Hindlimb muscle (tissue), 1 donor: ENCODE results near the gene THADA. TPM values are rescaled to one million over a fixed set of nuclear protein-coding genes. Genes with fewer than 3 reads are reported as not detected.
A peak's percentile ranks its signal among the peaks of the same experiment; 100 is the strongest.

Source experiments
- DNase-seq: peaks from one replicate; pipeline ENCODE4 v3.0.0-alpha.2; 2013
- polyA plus RNA-seq: library from polyadenylated mRNA; unstranded; fragments of 120-200 nt; gene quantifications from one replicate; pipeline ENCODE4 v1.2.1, GENCODE V29; 2013; ENCODE audit not compliant: insufficient read length

The THADA gene
- polyA plus RNA-seq, 1 donor, result 22.3 TPM

GRCh38 chr2:43441195-43441594, 154.6 kb downstream of the THADA start:
- no peak for DNase-seq

GRCh38 chr2:43438858-43439655, 156.8 kb downstream of the THADA start:
- DNase-seq, result no peak

DNA sequence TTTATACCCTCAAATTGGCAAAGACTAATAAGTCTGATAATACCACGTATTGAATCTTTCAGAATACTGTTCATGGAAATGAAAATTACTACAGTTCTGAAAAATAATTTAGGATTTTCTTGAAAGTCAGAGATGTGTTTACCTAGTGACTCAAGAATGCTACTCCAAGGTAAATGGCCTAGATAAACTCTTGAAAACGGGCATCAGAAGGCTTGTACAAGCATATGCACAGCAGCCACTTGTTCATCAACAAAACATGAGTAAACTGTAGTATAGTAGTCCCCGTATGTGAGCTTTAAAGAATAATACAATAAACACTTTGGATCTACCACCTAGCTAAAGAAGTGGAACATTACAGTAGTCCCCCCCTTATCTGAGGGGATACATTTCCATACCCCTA, 157.5 kb downstream of the THADA start:
- DNase-seq, result no peak

- DNase-seq, result no peak
These were observed 158.5 kb downstream of the THADA start for GRCh38 chr2:43437363-43437762.

DNA sequence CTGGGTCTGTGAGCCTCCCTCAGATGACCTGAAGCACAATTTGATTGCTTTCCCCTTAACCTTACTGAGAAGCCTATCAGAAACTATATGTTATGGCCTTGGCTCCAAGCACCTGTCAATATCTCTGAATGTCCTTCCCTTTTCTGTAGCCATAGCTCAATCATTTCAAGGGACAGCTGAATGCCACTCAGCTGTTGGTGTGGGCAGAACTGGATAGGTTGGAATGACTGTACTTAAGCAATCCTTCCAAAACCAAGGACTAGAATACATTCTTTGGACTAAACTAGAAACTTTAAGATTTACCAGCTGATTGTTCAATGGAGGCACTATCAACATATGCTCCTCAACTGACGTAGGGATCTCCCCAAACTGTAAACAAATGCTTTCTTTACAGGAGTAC, 159.4 kb downstream of the THADA start:
- DNase-seq, result no peak

DNA sequence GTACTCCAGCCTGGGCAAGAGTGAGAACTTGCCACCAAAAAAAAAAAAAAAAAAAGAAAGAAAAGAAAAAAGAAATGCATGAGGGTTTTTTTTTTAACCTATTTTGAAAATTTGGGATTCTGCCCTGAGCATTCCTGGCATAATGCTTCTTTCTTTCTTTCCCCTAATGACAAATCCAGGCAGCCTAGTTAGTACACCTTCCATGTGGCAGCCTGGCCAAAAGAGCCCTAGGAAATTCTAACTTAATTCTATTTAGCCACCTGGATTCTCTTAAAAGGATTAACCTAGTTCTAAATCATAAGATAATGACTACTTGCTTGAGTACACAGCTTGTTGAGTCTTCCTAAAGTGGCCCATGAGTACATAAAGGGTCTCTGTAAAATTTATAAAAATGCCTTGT, 160.1 kb downstream of the THADA start:
- peak; percentile 63 for DNase-seq

- DNase-seq, result no peak
These were observed 165.3 kb downstream of the THADA start for GRCh38 chr2:43430489-43430888.

- DNase-seq, result no peak
These were observed 166.5 kb downstream of the THADA start for GRCh38 chr2:43429369-43429768.

GRCh38 chr2:43427032-43427424, 168.8 kb downstream of the THADA start:
- DNase-seq, result no peak

GRCh38 chr2:43426305-43427031, 169.4 kb downstream of the THADA start:
- peak; percentile 43 for DNase-seq

DNA sequence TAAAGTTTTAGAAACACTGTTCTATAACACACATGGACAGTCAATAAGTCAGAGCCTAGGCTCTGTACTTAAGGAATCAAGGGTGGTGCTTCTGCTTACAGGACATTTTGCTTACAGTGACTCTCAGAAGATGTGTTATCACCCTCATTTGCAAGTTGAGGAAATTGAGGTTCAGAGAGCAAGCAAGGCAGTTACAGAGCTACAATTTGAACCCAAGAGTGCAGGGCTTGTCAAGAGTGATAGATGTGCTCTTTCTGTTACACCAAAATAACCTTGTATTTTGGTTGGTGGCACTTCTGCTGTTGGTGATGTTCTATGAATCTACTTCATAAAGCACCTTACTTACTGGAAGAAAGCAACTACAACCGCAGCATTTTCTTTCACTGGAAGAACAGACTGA, 170.2 kb downstream of the THADA start:
- DNase-seq, result no peak

- DNase-seq, result no peak
These were observed 171.3 kb downstream of the THADA start for GRCh38 chr2:43424262-43425207.

DNA sequence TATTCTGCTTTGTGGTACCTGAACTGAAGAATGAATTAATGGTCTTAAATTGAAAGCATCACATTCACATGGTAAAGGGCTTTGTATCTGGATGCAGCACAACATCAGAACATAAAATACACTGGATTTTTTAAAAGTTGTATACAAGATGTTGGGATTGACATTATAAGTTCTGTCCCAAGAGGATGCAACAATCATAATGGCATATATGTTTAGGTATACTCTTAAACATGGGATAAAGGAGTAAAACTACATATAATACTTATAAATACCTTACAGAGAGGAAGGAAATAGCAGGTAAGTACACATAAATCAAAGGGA, 171.9 kb downstream of the THADA start:
- no peak for DNase-seq

DNA sequence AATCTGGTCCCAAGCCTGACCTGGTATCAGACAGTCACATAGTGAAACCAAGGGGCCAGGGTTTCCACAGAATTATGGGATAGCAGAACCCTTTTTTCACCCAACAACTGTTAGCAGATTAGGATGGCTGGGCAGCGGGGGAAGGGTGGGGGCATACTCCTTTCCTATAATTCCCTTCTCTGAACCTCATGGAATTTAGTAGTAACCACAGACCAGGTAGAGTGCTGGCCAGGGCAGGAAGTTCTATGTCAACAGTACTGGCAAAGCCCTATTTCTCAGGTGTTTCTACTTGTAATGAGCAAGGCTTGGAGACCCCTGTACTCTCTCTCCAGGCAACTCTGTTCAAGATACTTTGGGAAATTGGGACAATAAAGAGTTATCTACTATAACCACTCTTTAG, 174.6 kb downstream of the THADA start:
- no peak for DNase-seq

GRCh38 chr2:43420389-43420801, 175.4 kb downstream of the THADA start:
- DNase-seq, result no peak

- no peak for DNase-seq
These were observed 176.0 kb downstream of the THADA start for GRCh38 chr2:43419876-43420275.

DNA sequence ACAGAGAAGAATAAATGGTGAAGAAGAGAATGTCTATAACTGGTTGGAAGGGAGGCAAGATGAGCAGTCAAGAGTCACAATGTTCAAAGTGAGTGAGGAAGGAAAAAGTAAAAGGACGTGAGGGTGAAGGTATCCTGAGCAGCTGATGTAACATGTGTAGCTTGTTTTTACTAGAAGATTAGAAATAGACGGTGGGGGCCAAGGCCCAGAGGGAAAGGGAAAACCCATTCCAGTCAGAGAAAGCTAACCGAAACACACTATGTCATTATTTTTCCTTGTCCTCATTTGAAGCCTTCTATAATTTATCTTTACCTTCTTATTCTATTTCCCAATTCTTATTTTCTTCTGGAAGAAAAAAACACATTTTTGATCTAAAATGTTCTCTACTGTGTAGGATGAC, 176.6 kb downstream of the THADA start:
- no peak for DNase-seq

GRCh38 chr2:43418680-43419079, 177.2 kb downstream of the THADA start:
- no peak for DNase-seq

GRCh38 chr2:43417300-43417699, 178.5 kb downstream of the THADA start:
- no peak for DNase-seq

DNA sequence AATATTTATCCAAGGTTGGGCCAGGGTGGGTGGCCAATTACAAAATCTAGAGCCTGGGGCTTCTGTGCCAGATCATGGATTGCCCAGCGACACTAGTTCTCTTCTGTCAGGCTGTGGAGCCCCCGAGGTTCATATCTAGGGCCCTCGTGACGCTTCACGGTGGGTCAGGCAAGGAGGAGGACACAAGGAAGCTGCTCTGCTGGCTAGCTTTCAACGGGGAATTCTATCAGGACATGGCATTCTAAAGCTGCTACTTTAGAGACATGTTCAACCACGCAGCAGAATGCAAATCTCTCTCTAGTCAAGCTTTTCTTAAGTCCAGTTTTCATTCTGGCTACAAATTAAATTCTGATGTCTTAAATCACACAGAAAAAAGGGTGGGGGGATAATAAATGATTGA, 180.2 kb downstream of the THADA start:
- DNase-seq, result no peak

- no peak for DNase-seq
These were observed 181.2 kb downstream of the THADA start for GRCh38 chr2:43414586-43415135.

DNA sequence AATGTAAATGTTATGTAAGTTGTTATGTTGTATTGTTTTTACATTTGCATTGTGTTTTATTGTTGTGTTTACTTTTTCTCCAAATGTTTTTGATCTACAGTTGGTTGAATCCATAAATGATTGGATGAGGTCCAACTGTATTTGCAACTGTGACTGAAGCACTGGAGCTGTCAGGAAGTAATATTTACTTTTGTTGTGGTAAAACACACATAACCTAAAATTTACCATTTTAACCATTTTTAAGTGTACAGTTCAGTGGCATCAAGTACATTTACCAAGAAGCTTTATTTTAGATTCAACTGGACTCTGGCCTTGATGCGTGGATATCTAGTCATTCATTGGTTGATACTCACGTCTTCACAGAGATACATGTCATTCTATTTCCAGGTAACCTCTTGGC, 181.8 kb downstream of the THADA start:
- DNase-seq, result no peak
